Activated CD4-positive, alpha-beta T cell treated with anti-CD3 and anti-CD28 coated beads, Interleukin-10, Interleukin-2, amounts not matched to agents 100 ng/mL and 50 ng/mL, durations not matched to agents 16 hours and 8 hours (primary cell): ENCODE data around the gene OOSP4B.
"Not testable (repeated sequence)": the region's sequence is repeated elsewhere in the genome, so short reads cannot be mapped to it uniquely, and the experiment has no call there.

ENCODE experiments used
- DNase-seq: peaks from one replicate; pipeline ENCODE4 v3.0.0-alpha.2; 2020

The OOSP4B gene

GRCh38 chr11:60016881-60017280 is at the start of gene OOSP4B:
Gene OOSP4B (plus strand): TSS chr11:60017181.
- DNase-seq, result no peak

GRCh38 chr11:59967677-59968394 is 49.1 kb upstream of the OOSP4B start:
- DNase-seq, result no peak

GRCh38 chr11:59968395-59968783 is 48.6 kb upstream of the OOSP4B start:
- DNase-seq, result no peak

GRCh38 chr11:59973097-59973496 is 43.9 kb upstream of the OOSP4B start:
- no peak for DNase-seq

- DNase-seq, result no peak
Measured at GRCh38 chr11:59981106-59981770, 35.7 kb upstream of the OOSP4B start.

- DNase-seq, result not testable (repeated sequence)
Measured at GRCh38 chr11:59982037-59982436, 34.9 kb upstream of the OOSP4B start.

GRCh38 chr11:59983212-59983611 is 33.8 kb upstream of the OOSP4B start:
- no peak for DNase-seq

- no peak for DNase-seq
Measured at GRCh38 chr11:59984368-59984767, 32.6 kb upstream of the OOSP4B start.

GRCh38 chr11:59990421-59990820 is 26.6 kb upstream of the OOSP4B start:
- DNase-seq, result no peak

GRCh38 chr11:59992425-59992824 is 24.6 kb upstream of the OOSP4B start:
- DNase-seq, result no peak

GRCh38 chr11:59997800-59998199 is 19.2 kb upstream of the OOSP4B start:
- DNase-seq, result no peak

GRCh38 chr11:59999691-60000090 is 17.3 kb upstream of the OOSP4B start:
- DNase-seq, result no peak

- DNase-seq, result no peak
Measured at GRCh38 chr11:60003729-60004128, 13.3 kb upstream of the OOSP4B start.

- DNase-seq, result no peak
Measured at GRCh38 chr11:60005360-60005759, 11.6 kb upstream of the OOSP4B start.

GRCh38 chr11:60018058-60018457 is 1.1 kb downstream of the OOSP4B start:
- DNase-seq, result no peak

GRCh38 chr11:60020376-60020775 is 3.4 kb downstream of the OOSP4B start:
- DNase-seq, result not testable (repeated sequence)

- no peak for DNase-seq
Measured at GRCh38 chr11:60029015-60029632, 12.1 kb downstream of the OOSP4B start.

GRCh38 chr11:60040109-60040508 is 23.1 kb downstream of the OOSP4B start, which contains the start of gene OOSP2:
Gene OOSP2 (plus strand): TSS chr11:60040409. CDS start chr11:60040460, 51 bp downstream.
- DNase-seq, result no peak

- DNase-seq, result not testable (repeated sequence)
Measured at GRCh38 chr11:60050422-60050821, 33.4 kb downstream of the OOSP4B start.

GRCh38 chr11:60050839-60051238 is 33.9 kb downstream of the OOSP4B start:
- DNase-seq, result not testable (repeated sequence)

GRCh38 chr11:60056349-60056969 is 39.5 kb downstream of the OOSP4B start, which contains the start of gene MS4A3:
Gene MS4A3 (plus strand): TSS chr11:60056665. CDS start chr11:60061161, 4,496 bp downstream.
- DNase-seq, result no peak

- DNase-seq, result peak; percentile 33
Measured at GRCh38 chr11:60059052-60059451, 42.1 kb downstream of the OOSP4B start.

GRCh38 chr11:60059521-60060240 is 42.7 kb downstream of the OOSP4B start:
- DNase-seq, result no peak
